Mucosa of descending colon (tissue), 3 donors: ENCODE results near the gene TBC1D20. TPM values are rescaled to one million over a fixed set of nuclear protein-coding genes. Genes with fewer than 3 reads are reported as not detected.
"Not testable (repeated sequence)": the region's sequence is repeated elsewhere in the genome, so short reads cannot be mapped to it uniquely, and the experiment has no call there.

ENCODE experiments used
- ATAC-seq: fragments of 200-7000 bp; cut with Tn5 transposase; one replicate; pipeline ENCODE4 v1.9.1; 2020; ENCODE audit warnings: mild to moderate bottlenecking, moderate library complexity
- DNase-seq, 3 donors: peaks; one replicate each; pipeline ENCODE4 v3.0.0-alpha.2; 2020
- H3K36me3 ChIP-seq: fragments of 200-600 bp; one replicate; pipeline ENCODE4 v1.8.0; 2021; ENCODE audit warnings: low read depth, mild to moderate bottlenecking
- H3K4me1 ChIP-seq: fragments of 200-600 bp; one replicate; pipeline ENCODE4 v1.8.0; 2021; ENCODE audit warnings: low read depth, mild to moderate bottlenecking
- H3K4me3 ChIP-seq: fragments of 200-600 bp; one replicate; pipeline ENCODE4 v1.8.0; 2021; ENCODE audit warnings: mild to moderate bottlenecking
- H3K9me3 ChIP-seq: fragments of 200-600 bp; one replicate; pipeline ENCODE4 v1.8.0; 2021; ENCODE audit warnings: mild to moderate bottlenecking
- CTCF ChIP-seq: fragments of 200-600 bp; IDR thresholded peaks from one replicate; pipeline ENCODE4 v1.8.0; 2022; ENCODE audit warnings: antibody characterized with exemption, mild to moderate bottlenecking
- intact Hi-C, 2 donors: fragments of 100-400 bp; cut with DNase I in 1 of 2; cut with micrococcal nuclease in 1 of 2; formaldehyde crosslinking; loops; one replicate each; pipeline versions ENCODE4 v1.11.0 to v1.11.1; 2022; cut with DNase I, micrococcal nuclease
- total RNA-seq, 3 donors: library from RNA; stranded (reverse); fragmentation: NEBNext Ultra II Directional in 2 of 3; extraction: Animal tissue kit (Norgen Biotek cat#: 25700) in 2 of 3; gene quantifications; one replicate each; pipeline versions ENCODE4 v1.2.1 to v1.2.4, GENCODE V29; 2021 to 2023
- donor health status: DM: no; HTN: no; CAD: no; lungs with moderate emphysema.
- donor health status: DM: no; HTN: no; CAD: no.
- donor health status: DM: no; HTN: yes; CAD: no.

Gene TBC1D20
- total RNA-seq, 3 donors from 2014 or later = 30.4 to 49.6 (median 36.0) TPM

- peak in 1 of 3 donors; percentile 18 for DNase-seq
- Histone ChIP-seq H3K4me3 (no peak overlapping the region), H3K4me1 (no peaks in the 10 kb centered on the region), H3K36me3 (no peaks in the 10 kb centered on the region), H3K9me3 (no peaks in the 10 kb centered on the region)
- ATAC-seq = no peak
- intact Hi-C loops = no loop called here
- TF ChIP-seq CTCF = no peak
Observed at GRCh38 chr20:396252-396618, 66.1 kb downstream of the TBC1D20 start.

- H3K4me1 ChIP-seq, DNase-seq, intact Hi-C loops, H3K36me3 ChIP-seq, H3K9me3 ChIP-seq, H3K4me3 ChIP-seq, ATAC-seq: not testable (repeated sequence)
Observed at GRCh38 chr20:393296-393695, 69.0 kb downstream of the TBC1D20 start.

GRCh38 chr20:391041-391711 is 71.2 kb downstream of the TBC1D20 start:
- ATAC-seq (no peak), DNase-seq (peak in 1 of 3 donors; percentile 12)
- no peak for TF ChIP-seq CTCF
- H3K36me3 ChIP-seq = no peaks in the 10 kb centered on the region
- intact Hi-C loops = no loop called here
- no peak overlapping the region for H3K4me3 ChIP-seq
- H3K9me3 ChIP-seq = no peaks in the 10 kb centered on the region
- H3K4me1 ChIP-seq = no peaks in the 10 kb centered on the region

- ATAC-seq (no peak), DNase-seq (peak in 1 of 3 donors; percentile 6)
- Histone ChIP-seq H3K4me1 (no peaks in the 10 kb centered on the region), H3K36me3 (no peaks in the 10 kb centered on the region), H3K9me3 (no peaks in the 10 kb centered on the region), H3K4me3 (no peak overlapping the region)
- TF ChIP-seq CTCF = no peak
- intact Hi-C loops = no loop called here
Observed at GRCh38 chr20:389220-389619, 73.1 kb downstream of the TBC1D20 start.

- no peaks in the 10 kb centered on the region for H3K9me3 ChIP-seq
- intact Hi-C loops = no loop called here
- TF ChIP-seq CTCF = no peak
- H3K4me3 ChIP-seq = no peak overlapping the region
- no peaks in the 10 kb centered on the region for H3K4me1 ChIP-seq
- H3K36me3 ChIP-seq = no peaks in the 10 kb centered on the region
- DNase-seq (peak in 1 of 3 donors; percentile 12), ATAC-seq (no peak)
Observed at GRCh38 chr20:388034-388994, 74.0 kb downstream of the TBC1D20 start.

- DNase-seq = no peak
- intact Hi-C loops = no loop called here
- H3K4me1 ChIP-seq = no peaks in the 10 kb centered on the region
- no peaks in the 10 kb centered on the region for H3K9me3 ChIP-seq
- no peak overlapping the region for H3K4me3 ChIP-seq
- no peak for TF ChIP-seq CTCF
- ATAC-seq = no peak
- H3K36me3 ChIP-seq = no peaks in the 10 kb centered on the region
Observed at GRCh38 chr20:387520-387919, 74.8 kb downstream of the TBC1D20 start.

GRCh38 chr20:386634-387033 is 75.7 kb downstream of the TBC1D20 start:
- intact Hi-C loops, H3K4me3 ChIP-seq, H3K9me3 ChIP-seq, ATAC-seq, H3K36me3 ChIP-seq, DNase-seq, H3K4me1 ChIP-seq: not testable (repeated sequence)
